Measurements from ENCODE around the gene CANT1. TPM values are rescaled to one million over a fixed set of nuclear protein-coding genes. Genes with fewer than 3 reads are reported as not detected.
A peak's percentile ranks its signal among the peaks of the same experiment; 100 is the strongest.

CANT1 gene
- total RNA-seq, 1 experiment from 2014 or later: 95.7 TPM

GRCh38 chr17:78999056-78999768, 10.4 kb downstream of the CANT1 start:
- H3K4me1 Mint-ChIP-seq (ENCODE audit: low read depth, unreplicated experiment): peaks cover 62% of the 10 kb centered on the region
- no TSS peak for BruUV-seq (replicated peaks)
- H3K27me3 Mint-ChIP-seq (ENCODE audit: unreplicated experiment): no peaks in the 10 kb centered on the region
- CTCF ChIA-PET: interaction anchor here (0.7 kb wide), 1 partner anchor 462 kb away, joined by 4 read pairs; no protein-coding TSS in a partner anchor
- peaks cover 69% of the 10 kb centered on the region for H3K36me3 Mint-ChIP-seq (ENCODE audit: insufficient read depth, unreplicated experiment)
- intact Hi-C loops (cut with micrococcal nuclease; ENCODE audit: unreplicated experiment): no loop called here
- H3K4me3 Mint-ChIP-seq (ENCODE audit: low read depth, unreplicated experiment): no peak overlapping the region
- DNase-seq: no peak
- H3K27ac Mint-ChIP-seq (ENCODE audit: unreplicated experiment): peak overlapping the region; percentile 36
- no peaks in the 10 kb centered on the region for H3K9me3 Mint-ChIP-seq (ENCODE audit: low read depth, unreplicated experiment)
- TF ChIP-seq CTCF (IDR thresholded peaks at IDR 0.05; ENCODE audit: unreplicated experiment): no peak

- Mint-ChIP-seq H3K4me1 (ENCODE audit: low read depth, unreplicated experiment) (peaks cover 62% of the 10 kb centered on the region), H3K9me3 (ENCODE audit: low read depth, unreplicated experiment) (no peaks in the 10 kb centered on the region), H3K4me3 (ENCODE audit: low read depth, unreplicated experiment) (peak overlapping the region; percentile 42), H3K27ac (ENCODE audit: unreplicated experiment) (peak overlapping the region; percentile 36), H3K27me3 (ENCODE audit: unreplicated experiment) (no peaks in the 10 kb centered on the region), H3K36me3 (ENCODE audit: insufficient read depth, unreplicated experiment) (peaks cover 76% of the 10 kb centered on the region)
- CTCF ChIA-PET: no interaction called here
- intact Hi-C loops (cut with micrococcal nuclease; ENCODE audit: unreplicated experiment): no loop called here
- DNase-seq: peak; percentile 62
- no TSS peak for BruUV-seq (replicated peaks)
- TF ChIP-seq CTCF (IDR thresholded peaks at IDR 0.05; ENCODE audit: unreplicated experiment): no peak
Observed at GRCh38 chr17:78998311-78999055, 11.1 kb downstream of the CANT1 start.

GRCh38 chr17:78997881-78998280, 11.7 kb downstream of the CANT1 start:
- H3K4me1 Mint-ChIP-seq (ENCODE audit: low read depth, unreplicated experiment): peaks cover 67% of the 10 kb centered on the region
- DNase-seq: no peak
- no TSS peak for BruUV-seq (replicated peaks)
- TF ChIP-seq CTCF (IDR thresholded peaks at IDR 0.05; ENCODE audit: unreplicated experiment): no peak
- H3K4me3 Mint-ChIP-seq (ENCODE audit: low read depth, unreplicated experiment): peak overlapping the region; percentile 42
- no peaks in the 10 kb centered on the region for H3K9me3 Mint-ChIP-seq (ENCODE audit: low read depth, unreplicated experiment)
- H3K27me3 Mint-ChIP-seq (ENCODE audit: unreplicated experiment): no peaks in the 10 kb centered on the region
- intact Hi-C loops (cut with micrococcal nuclease; ENCODE audit: unreplicated experiment): no loop called here
- CTCF ChIA-PET: interaction anchor here (2.2 kb wide), 1 partner anchor 18 kb away, joined by 8 read pairs; the partner anchor contains the start of gene LGALS3BP
- peaks cover 82% of the 10 kb centered on the region for H3K36me3 Mint-ChIP-seq (ENCODE audit: insufficient read depth, unreplicated experiment)
- H3K27ac Mint-ChIP-seq (ENCODE audit: unreplicated experiment): no peak overlapping the region

- Mint-ChIP-seq H3K9me3 (ENCODE audit: low read depth, unreplicated experiment) (no peaks in the 10 kb centered on the region), H3K27me3 (ENCODE audit: unreplicated experiment) (no peaks in the 10 kb centered on the region), H3K4me3 (ENCODE audit: low read depth, unreplicated experiment) (peak overlapping the region; percentile 59), H3K4me1 (ENCODE audit: low read depth, unreplicated experiment) (peaks cover 71% of the 10 kb centered on the region), H3K27ac (ENCODE audit: unreplicated experiment) (peak overlapping the region; percentile 42), H3K36me3 (ENCODE audit: insufficient read depth, unreplicated experiment) (peaks cover 79% of the 10 kb centered on the region)
- CTCF ChIA-PET: interaction anchor here (1.1 to 2.2 kb wide), 2 partner anchors 17 to 39 kb away, joined by 3 to 8 read pairs; partner anchors contain the start of gene LGALS3BP
- no peak for DNase-seq
- intact Hi-C loops (cut with micrococcal nuclease; ENCODE audit: unreplicated experiment): no loop called here
- no peak for TF ChIP-seq CTCF (IDR thresholded peaks at IDR 0.05; ENCODE audit: unreplicated experiment)
- no TSS peak for BruUV-seq (replicated peaks)
Observed at GRCh38 chr17:78997231-78997741, 12.3 kb downstream of the CANT1 start.

Data from Calu3 (cell line).